HG03342 (cell line): Measurements from ENCODE around the gene PTBP3.

ENCODE experiments used
- ATAC-seq: cut with Tn5 transposase; IDR thresholded peaks from one replicate; pipeline ENCODE4 v1.9.1; 2021; ENCODE audit warnings: mild to moderate bottlenecking, moderate library complexity; ENCODE audit not compliant: unreplicated experiment

Gene PTBP3

GRCh38 chr9:112173489-112174221 lies 159.8 kb downstream of the PTBP3 start:
- no peak for ATAC-seq

GRCh38 chr9:112170968-112171367 lies 162.5 kb downstream of the PTBP3 start:
- no peak for ATAC-seq

GRCh38 chr9:112170235-112170634 lies 163.2 kb downstream of the PTBP3 start:
- ATAC-seq, result no peak

GRCh38 chr9:112169368-112169767 lies 164.1 kb downstream of the PTBP3 start:
- ATAC-seq, result no peak

- peak; percentile 53 for ATAC-seq
These were observed 165.2 kb downstream of the PTBP3 start for GRCh38 chr9:112168197-112168596.
